Activated CD4-positive, alpha-beta T cell treated with anti-CD3 and anti-CD28 coated beads for 1 hour (primary cell): ENCODE measurements around the gene FEN1.
A peak's percentile ranks its signal among the peaks of the same experiment; 100 is the strongest.

Experiments used
- DNase-seq: peaks from one replicate; pipeline ENCODE4 v3.0.0-alpha.2; 2020

FEN1 gene

DNA sequence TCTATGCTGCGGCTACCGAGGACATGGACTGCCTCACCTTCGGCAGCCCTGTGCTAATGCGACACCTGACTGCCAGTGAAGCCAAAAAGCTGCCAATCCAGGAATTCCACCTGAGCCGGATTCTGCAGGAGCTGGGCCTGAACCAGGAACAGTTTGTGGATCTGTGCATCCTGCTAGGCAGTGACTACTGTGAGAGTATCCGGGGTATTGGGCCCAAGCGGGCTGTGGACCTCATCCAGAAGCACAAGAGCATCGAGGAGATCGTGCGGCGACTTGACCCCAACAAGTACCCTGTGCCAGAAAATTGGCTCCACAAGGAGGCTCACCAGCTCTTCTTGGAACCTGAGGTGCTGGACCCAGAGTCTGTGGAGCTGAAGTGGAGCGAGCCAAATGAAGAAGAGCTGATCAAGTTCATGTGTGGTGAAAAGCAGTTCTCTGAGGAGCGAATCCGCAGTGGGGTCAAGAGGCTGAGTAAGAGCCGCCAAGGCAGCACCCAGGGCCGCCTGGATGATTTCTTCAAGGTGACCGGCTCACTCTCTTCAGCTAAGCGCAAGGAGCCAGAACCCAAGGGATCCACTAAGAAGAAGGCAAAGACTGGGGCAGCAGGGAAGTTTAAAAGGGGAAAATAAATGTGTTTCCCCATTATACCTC lies 3.3 kb downstream of the FEN1 start:
- no peak for DNase-seq

DNA sequence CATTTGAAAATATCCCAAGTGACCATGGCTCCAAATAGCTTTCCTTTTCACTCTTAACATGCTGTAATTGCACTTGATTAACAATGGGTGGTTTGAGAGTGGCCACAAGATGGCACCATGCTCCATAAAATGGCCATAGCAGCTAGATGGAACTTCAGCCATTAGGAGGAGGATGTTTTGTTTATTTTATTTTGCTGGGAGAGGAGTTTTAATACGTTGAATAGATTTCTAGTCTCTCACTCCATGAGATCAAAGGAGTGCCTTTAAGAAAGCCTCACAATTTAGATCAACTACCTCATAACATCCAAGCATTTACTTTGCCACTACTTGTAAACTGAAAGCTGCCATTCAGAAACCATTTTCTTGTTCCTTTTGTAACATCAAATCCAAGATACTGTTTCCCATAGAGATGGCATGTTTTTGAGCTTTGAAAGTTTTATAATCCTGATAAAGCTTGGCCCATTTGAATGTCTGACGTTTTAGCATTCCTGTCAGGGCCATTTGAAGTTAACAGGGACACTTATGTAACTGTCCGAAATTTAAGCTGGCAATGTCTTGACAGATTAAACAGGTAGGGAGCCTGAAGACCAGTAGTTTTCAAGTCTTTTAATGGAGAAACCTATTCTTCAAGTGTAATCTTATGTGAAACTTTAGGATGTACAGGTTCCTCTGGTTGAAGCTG lies 4.7 kb downstream of the FEN1 start:
- peak; percentile 50 for DNase-seq

DNA sequence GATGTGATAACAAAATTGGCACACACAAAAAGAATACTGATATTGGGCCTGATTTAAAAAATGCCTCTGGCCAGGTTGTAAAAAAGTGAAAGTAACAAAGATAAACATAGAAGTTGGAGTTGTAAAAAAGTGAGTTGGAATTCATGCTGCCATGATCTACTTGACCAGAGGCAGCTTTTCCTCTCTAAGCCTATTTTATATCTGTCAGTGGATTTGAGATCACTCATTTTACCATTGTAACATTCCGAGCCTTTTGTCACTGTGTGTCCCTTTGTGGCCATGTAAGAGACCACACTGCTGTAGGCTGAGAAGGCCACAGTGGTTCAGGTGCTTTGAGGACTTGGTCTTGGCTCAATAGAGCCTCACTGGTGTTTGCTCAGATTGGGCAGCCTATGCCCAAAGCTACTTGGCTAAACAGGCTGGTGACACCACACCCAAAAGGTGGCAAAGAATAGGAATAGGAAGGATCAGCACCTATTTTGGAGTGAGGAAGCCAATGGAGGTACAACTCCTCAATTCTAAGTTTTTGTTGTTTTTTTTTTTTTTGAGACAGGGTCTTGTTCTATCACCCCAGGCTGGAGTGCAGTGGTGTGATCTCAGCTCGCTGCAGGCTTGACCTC lies 7.1 kb downstream of the FEN1 start:
- DNase-seq = no peak

DNA sequence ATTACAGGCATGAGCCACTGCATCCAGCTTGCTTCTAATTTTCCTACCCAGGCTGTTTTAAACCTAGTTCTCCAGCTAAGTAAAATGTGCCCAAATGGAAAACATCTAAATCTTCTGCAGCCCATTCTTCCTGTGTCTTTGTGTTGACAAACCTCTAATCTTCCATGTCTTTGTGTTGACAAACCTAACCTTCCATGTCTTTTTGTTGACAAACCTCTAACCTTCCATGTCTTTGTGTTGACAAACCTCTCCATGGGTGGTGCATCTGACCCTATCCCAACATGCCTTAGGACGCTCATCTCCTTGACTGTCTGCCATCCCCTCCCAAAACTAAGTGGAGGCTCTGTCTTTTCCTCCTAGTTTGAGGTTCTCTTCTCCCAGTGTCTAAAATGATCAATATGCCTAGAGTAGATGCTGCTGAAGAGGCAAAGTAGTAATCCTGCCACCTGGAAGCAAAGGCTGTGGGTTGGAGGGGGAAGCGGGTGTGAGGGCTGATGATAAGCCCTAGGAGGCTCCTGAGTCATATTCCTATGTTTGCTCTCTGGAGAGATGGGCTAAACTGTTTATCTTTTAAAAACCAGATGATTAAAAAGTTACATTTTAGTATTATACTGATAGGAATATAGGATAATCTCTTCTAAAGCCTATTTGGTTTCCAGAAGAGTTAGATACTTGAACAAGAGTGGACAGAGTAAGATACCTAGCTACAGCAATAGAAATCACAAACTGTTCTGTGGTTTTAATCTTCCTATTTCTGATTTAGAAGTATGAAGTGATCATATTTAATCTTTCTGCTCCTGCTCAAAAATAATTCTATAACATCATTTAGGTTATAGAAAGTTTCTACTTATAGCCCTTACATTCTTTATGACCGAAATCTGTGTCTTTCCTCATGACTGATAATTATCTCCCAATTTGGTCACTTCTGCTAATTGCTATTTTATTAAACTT lies 7.9 kb downstream of the FEN1 start:
- no peak for DNase-seq

DNA sequence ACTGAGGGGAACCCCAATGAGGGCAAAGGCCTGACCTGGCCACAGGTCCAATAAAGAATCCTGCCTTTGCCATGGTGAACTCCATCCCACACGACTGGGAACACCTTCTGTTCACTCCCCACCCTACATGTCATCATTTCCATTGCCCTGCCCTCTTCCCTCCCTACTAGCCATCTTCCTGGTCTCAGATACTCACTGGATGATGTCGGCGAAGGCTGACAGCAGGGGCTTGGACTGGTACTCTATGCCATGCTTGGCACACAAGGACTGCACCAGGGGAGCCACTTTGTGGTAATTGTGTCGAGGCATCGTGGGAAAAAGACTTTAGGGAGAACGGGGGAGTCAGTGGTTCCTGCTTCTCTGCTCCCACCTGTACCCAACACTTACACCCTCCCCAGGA lies 9.9 kb downstream of the FEN1 start:
- no peak for DNase-seq

DNA sequence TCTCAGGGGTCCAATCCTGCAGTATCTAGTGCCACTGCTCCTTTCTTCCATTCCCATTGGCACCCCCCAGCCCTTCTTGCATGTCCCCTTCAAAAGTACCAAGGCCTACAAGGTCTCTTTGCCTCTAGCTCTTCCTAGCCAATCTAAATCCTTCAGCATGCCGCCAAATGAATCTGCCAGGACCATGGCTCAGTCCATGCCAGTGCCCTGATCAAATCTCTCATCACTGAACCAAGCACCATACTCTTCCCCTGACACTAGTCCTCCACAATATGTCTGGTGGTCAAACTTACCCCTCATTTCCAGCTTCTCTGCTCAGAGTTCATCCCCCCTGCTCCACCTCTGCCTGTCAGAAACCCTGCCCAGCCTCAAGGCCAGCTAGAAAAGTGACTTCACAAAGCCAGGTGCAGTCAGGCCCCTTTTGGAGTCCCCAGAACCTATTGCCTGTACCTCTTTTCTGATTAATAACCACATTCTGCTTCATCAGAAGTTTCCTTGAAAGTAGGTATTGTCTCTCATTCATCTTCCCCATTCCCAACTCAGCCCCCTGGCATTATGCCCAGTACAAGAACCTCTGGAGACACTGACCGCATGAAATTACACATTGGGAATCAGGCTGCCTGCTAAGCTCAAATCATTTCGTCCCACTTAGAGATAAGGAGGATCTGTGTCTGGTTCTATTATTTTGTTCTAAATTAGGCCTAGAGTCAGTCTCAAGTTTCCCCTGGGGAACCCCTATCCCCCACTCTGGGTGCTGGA lies 11.4 kb downstream of the FEN1 start:
- DNase-seq = no peak

DNA sequence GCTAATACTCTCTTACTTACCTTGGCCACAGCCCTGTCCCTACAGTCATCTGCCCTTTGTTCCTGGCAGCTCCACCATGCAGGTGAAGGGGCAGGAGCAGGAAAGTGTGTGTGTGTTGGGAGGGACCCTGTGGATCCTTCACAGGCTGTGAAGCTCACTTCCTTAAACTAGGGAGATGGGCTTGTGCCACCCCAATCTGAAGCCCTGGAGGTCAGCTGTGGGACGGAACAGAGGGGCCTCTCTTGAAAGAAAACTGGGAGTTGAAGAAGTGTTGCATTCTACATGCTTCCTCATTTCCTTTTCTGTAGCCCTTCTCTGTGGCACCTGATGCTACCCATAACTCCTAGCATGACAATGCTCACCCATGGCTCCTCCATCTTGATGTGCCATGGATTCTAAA lies 12.4 kb downstream of the FEN1 start:
- DNase-seq = no peak

DNA sequence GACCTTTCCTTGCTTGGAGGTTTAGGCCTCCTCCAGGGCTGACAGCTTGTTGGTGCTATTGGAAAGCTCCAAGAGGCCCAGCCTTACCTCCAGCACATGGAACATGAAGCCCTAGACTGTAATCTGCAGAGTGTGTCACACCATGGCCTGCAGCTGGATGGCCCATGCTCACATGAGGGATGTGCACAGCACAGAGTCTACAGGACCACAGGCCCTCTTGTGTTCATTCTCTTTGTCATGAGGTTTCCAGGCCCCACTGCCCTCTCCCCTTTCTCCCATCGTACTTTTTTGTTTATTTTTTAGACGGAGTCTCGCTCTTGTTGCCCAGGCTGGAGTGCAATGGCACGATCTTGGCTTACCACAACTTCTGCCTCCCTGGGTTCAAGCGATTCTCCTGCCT lies 14.1 kb downstream of the FEN1 start:
- DNase-seq = no peak

DNA sequence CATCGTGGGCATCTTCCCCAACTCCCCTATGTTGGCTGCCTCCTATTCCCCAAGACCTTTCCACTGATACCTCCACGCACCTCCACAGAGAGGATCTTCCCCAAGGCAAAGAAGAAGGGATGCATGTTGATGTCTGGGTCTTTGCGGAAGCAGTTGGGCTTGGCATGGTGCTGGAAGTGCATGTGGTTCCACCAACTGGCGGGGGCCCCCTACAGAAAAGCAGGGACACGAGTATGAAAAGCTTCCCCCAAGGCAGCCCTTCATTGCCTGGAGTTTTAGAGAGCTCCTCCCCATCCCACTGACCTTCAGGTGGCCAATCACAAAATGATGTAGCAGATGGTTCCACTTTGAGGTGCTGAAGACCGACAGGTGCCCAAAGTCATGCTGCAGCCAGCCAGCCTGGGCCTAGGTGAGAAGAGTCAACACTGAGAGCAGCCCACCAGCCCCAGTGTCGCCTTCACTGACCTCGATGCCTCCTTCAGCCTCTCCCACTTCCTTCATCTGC lies 18.0 kb downstream of the FEN1 start:
- DNase-seq = no peak

DNA sequence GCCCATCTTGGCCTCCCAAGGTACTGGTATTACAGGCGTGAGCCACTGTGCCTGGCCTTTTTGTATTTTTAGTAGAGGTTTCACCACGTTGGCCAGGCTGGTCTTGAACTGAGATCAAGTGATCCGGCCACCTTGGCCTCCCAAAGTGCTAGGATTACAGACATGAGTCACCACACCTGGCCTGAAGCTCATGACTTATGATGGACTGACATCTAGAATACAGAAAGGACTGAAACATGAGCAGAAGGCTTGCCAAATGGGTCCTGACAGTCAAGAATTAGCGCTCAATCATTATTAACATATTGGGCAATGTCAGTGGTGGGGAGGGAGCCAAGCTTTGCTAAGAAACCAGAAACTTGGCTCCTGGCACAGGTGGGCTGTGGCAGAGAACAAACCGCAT lies 19.1 kb downstream of the FEN1 start:
- DNase-seq = no peak

DNA sequence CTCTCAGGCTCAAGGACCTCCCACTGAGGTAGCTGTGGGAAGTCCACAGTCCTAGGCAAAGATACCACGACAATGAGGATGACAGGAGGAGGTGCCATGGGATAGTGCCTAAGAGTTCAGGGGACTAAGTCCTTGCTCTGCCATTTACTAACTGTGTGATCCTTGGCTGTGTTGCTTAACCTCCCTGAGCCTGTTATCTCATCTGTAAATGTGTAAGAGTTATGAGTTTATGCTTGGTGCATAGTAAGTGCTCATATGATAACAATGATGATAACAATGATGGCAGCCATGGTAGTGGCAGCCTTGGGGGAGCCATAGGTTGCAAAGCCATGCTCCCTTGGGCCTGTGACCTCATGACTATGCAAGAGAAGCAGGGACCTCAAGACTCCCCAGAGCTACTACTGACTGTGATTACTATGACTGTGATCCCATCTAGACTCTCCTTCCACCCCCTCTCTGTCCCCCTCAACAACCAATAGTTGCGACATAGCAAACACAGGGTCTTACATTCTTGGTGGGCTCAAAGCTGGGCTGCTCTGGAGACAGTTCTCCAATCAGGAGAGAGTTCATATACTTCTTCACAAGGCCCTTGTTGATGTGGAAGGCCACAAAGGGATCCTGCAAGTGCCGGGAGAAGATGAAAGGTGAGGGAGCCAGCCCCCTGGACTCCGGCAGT lies 20.2 kb downstream of the FEN1 start:
- DNase-seq = no peak

DNA sequence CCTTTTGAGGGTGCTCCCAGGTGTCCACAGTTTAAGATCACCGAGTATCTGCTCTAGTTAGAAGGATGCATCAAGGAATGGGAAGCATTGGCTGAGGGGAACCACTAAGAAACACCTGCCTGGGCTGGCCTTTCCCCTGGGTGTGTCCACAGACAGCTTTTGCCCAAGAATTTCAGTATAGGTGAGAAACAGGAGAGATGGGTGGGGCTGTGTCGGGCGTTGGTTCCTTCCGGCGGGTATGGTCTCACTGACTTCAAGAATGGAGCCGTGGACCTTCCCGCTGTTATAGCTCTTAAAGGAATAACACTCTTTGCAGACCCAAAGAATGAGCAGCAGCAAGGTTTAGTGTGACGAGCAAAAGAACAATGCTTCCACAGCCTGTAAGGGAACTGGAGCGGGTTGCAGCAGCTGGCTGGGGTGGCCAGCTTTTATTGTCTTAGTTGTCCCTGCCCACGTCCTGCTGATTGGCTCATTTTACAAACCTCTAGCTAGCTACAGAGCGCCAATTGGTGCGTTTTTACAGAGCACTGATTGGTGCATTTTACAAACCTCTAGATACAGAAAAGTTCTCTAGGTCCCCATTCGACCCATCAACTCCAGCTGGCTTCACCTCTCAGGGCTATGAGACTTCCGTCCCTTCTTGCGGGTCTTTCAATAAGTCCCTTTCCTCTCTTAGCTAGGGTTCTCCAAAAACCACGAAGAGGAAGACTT lies 21.7 kb downstream of the FEN1 start:
- no peak for DNase-seq

DNA sequence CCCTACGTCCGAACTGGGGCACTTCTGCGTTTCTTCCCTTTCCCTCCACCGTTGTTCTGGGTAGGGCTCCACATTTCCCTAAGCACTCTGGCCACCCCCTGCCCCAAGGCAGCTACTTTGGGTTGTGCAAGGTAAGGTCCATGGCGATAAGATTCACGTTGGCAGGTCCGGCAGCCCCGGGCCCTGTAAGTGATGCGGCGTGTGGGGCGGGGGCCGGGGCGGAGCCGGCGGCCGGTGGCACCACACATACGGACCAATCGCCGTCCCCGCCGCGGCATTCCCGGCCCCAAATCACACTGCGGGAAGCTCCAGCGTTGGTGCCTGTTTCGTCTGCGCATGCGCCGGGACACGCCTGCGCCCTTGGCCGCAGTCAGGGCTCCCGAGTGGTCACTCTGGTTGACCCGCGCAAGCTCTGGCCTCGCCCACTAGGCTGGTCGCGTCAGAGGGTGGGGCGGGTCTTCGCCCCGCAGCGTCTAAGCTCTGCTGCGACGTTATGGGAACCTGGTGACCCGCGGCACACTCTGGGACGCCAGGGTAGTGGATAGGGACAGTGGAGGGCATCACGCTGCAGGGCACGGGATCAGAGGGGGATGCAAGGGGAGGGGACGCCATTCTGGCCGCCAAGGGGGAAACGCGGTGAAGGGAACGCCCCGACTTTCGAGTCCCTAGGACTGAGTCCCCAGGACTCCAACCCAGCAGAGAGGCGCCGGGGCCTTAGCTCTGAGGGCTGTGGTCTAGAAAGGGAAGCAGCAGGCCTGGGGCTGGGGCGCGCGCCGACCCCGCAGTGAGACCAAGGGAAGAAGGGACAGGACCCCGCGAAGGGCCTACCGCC lies 22.5 kb downstream of the FEN1 start:
- no peak for DNase-seq

DNA sequence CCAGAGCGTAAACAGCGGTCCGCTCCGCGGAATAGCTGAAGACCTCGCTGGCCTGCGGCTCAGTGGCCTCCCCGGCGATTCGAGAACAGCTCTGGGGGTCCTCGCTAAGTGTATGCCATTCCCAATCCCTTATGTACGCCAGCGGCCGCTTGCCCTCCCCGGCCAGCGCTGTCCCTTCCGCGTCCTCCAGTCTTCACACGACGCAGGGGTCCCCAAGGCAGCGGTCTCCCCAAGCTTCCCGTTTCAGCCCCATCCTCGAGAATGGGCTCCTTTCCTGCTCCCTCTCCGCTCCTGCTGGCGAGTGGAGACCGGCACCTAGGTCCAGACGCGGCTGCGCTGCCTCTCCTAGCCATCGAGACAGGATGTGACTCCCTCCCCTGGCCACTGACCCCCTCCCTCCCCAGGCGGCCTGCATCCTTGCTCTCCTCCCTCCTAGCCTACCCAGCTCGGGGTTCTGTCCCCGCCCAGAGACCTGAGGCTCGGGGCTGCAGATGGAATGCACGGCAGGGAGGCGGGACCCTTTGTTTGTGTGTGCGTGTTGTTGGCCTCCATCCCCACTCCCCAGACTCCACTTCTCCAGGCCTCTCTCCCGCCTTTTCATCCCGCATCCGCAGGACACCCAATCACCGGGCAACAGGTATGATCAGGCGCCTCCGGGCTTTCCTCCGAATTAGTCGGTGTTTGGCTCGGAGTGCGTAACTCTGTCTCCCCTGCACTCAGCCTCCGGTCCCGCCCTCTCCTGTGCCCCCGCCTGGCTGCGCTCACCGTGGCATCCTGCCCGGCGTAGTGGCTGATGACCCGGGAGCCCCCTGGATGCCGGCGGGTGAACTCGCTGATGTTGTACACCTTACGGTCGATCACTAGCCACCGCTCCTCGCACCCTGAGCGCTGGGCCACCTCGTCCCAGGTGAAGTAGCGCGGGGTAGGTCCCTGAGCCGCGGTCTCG lies 23.4 kb downstream of the FEN1 start:
- peak; percentile 31 for DNase-seq

DNA sequence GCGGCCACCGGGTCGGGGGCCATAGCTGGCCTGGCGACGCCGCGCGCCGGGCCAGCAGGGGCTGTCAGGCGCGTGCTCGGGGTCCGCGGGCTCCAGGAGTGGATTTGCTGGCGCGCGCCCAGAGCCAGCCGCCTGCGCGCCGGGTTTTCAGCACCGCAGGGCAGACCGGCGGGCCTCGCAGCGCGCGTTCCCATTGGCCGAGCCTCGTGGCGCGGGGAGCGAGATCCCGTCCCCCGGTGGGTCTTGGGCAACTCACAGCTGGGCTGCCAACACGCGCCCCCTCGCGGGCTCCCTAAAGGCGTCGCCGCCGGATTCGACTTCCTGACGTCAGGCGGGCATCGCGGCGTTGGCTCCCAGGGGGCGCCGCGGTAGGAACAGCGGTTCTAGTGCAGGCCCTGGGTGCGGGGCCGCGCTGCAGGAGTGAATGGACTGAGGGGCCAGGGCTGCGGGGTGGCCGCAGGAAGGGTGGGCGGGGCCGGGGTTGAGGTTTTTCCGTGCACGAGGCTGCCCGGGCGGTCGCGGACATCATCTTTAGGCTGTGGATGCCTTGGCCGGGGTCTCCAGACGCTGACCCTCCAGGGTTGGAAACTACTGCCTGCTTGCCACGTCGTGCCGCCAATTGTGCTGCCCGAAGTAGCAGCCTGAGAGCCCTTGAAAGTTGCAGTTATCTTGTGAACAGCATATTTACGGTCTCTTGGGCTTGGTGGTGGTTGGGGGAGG lies 24.2 kb downstream of the FEN1 start, which contains the start of gene FADS1:
TSS of gene FADS1 (minus strand) at position 268 of the 720 bp plus-strand sequence. CDS start at position 194, 74 bp downstream.
- DNase-seq = peak; percentile 53

DNA sequence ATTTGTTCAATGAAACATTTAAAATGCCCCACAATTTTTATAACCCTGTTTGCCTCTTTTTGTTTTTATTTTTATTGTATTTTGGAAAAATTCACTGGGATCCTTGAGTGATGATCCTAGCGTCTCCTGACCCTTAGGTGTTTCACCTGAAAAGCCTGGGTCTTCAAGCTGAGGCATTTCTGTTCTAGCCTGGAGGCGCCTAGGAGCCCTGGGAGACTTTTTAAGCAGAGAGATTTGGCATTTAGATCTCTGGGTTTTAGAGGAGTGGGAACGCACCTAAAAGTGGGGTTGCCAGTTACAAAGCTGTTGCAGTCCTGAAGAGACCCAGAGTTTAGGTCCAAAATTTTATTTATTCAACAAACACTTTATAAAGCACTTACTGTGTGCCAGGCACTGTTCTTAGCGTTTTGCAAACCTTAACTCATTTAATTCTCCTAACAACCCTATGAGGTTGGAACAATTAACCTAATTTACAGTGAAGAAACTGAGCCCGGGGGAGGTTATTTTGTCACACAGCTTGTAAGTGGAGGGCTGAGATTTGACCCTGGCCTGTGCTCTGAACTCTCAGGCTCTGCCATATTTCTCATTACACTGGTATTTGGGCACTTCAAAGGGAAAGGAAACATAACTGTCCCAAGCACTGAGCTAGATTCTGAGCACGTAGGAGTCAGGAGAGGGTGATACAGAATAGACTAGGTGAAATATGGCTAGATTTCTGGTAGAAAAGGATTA lies 24.9 kb downstream of the FEN1 start:
- no peak for DNase-seq

DNA sequence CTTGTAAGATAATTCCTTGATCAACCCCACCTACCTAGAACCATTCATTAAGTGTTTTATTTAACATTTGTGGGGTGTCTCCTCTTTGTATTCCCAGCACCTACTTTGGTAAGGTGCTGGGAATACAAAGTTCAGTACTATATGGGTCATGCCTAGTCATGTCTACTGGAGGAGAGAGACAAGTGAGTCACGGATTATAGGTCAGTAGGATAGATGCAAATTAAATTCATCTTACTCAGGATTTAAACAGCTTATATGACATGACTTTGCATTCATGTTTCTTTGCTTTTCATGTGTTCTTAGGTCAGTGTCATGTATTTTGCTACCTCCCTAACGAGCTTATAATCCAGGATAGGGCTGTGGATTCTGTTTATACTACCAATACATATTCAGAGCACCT lies 27.5 kb downstream of the FEN1 start:
- no peak for DNase-seq
